GM18505 (cell line): ENCODE data around the gene HTRA3.

Experiments used
- ATAC-seq: cut with Tn5 transposase; IDR thresholded peaks from one replicate; pipeline ENCODE4 v1.9.1; 2021; ENCODE audit not compliant: unreplicated experiment
- POLR2A ChIP-seq: IDR thresholded peaks from 4 replicates; pipeline ENCODE4 v1.6.1; 2011; ENCODE audit warnings: borderline replicate concordance; ENCODE audit not compliant: insufficient read depth, insufficient read length; ENCODE audit errors: extremely low read depth

The HTRA3 gene

GRCh38 chr4:8317474-8317873, 47.9 kb downstream of the HTRA3 start:
- TF ChIP-seq POLR2A: no peak
- no peak for ATAC-seq

- TF ChIP-seq POLR2A: no peak
- ATAC-seq: no peak
These were observed 49.0 kb downstream of the HTRA3 start for GRCh38 chr4:8318509-8318908.

GRCh38 chr4:8319061-8319460, 49.5 kb downstream of the HTRA3 start:
- no peak for ATAC-seq
- TF ChIP-seq POLR2A: no peak

GRCh38 chr4:8319731-8320385, 50.3 kb downstream of the HTRA3 start:
- no peak for ATAC-seq
- TF ChIP-seq POLR2A: no peak

GRCh38 chr4:8320386-8320750, 50.8 kb downstream of the HTRA3 start:
- TF ChIP-seq POLR2A: no peak
- ATAC-seq: no peak

- no peak for ATAC-seq
These were observed 51.7 kb downstream of the HTRA3 start for GRCh38 chr4:8321220-8321619.

GRCh38 chr4:8321771-8322170, 52.2 kb downstream of the HTRA3 start:
- ATAC-seq: no peak
- no peak for TF ChIP-seq POLR2A

More at GRCh38 chr4:8321220-8321619, 51.7 kb downstream of the HTRA3 start:
- no peak for TF ChIP-seq POLR2A

- no peak for TF ChIP-seq POLR2A
- no peak for ATAC-seq
These were observed 53.5 kb downstream of the HTRA3 start for GRCh38 chr4:8322794-8323704.

- no peak for ATAC-seq
- TF ChIP-seq POLR2A: no peak
These were observed 54.5 kb downstream of the HTRA3 start for GRCh38 chr4:8323947-8324555.

- no peak for TF ChIP-seq POLR2A
- no peak for ATAC-seq
These were observed 55.2 kb downstream of the HTRA3 start for GRCh38 chr4:8324640-8325239.

GRCh38 chr4:8325291-8325973, 55.9 kb downstream of the HTRA3 start:
- ATAC-seq: no peak
- TF ChIP-seq POLR2A: no peak

- TF ChIP-seq POLR2A: no peak
- ATAC-seq: no peak
These were observed 56.7 kb downstream of the HTRA3 start for GRCh38 chr4:8326206-8326605.

GRCh38 chr4:8328456-8328855, 58.9 kb downstream of the HTRA3 start:
- TF ChIP-seq POLR2A: no peak
- ATAC-seq: no peak
